ENCODE results near the gene GPR34.
"Not testable (repeated sequence)": the region's sequence is repeated elsewhere in the genome, so short reads cannot be mapped to it uniquely, and the experiment has no call there.

Gene GPR34, protein sequence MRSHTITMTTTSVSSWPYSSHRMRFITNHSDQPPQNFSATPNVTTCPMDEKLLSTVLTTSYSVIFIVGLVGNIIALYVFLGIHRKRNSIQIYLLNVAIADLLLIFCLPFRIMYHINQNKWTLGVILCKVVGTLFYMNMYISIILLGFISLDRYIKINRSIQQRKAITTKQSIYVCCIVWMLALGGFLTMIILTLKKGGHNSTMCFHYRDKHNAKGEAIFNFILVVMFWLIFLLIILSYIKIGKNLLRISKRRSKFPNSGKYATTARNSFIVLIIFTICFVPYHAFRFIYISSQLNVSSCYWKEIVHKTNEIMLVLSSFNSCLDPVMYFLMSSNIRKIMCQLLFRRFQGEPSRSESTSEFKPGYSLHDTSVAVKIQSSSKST

DNA sequence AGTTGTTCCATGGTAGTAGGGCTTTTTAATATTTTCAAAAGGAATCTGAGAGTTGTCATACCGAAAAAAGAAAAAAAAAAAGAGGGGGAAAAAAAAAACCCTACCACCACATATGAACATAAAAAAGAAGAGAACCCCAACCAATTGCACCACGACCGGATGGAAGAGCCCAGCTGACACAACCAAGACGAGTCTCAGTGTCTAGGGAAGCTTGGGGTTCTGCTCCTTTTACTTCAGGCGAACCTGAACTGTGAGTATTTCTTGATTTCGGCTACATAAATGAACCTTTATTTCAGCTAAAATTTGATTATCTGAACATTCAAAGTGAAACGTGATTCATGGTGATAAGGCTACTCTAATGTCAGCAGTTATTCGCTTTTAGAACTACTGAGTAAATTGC lies at the start of gene GPR34:
Gene GPR34, plus strand, starts transcription at position 139 of the 400 bp plus-strand sequence. CDS start 6,661 bp downstream, outside the sequence.
- no peak for DNase-seq

DNA sequence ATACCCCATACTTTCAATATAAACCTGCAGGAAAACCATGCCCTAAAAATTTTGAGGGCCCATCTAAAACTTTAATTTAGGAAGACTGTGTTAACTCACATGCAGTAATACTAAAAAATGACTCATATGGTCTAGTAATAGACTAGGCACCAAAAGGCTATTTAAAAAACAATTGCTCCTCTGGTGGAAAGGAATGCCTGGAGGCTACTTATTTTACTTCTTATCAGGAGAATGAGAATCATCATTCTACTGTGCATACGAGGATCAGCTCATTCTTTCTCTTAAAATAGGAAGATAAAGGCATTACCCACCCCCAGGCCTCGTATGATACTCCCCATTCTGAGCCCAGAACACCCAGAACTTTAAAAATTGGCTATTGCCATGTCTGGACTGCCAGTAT lies 42.6 kb upstream of the GPR34 start:
- DNase-seq = not testable (repeated sequence)

DNA sequence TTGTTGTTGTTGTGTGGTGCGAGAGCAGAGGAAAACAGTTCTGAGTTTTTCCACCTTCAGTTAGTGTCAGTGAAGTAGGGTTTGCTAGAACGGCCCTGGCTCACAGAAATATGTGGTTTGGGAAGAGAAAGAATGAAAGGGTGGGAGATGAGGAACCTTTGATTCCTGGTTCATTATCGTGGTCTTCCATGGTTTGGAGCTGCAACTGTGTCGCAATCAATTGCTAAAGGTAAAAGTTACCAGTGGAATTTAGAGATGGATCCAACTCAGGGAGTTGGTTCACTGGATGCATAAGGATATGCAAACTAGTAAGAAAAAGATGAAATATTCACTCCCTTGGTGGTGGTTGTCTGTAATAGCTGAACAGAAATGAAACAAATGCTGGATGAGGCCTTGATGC lies 35.6 kb upstream of the GPR34 start:
- DNase-seq = no peak

DNA sequence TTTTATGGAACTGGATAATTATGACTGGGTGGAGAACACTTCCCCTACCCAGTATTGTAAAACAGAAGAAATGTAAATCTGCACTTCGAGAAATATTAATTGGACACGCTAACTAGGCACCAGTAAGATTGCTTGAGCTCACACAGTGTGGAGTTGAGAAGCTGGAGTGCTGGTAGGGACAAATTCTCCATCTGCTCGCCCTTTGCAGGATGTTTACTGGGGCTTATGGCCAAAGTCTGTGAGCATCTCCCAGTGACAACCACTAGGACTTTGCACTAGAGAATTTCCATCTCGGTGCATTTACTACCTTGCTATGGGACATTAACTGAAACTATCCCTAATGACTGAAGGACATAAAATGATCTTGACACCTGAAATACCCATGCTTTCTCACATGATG lies 33.7 kb upstream of the GPR34 start:
- no peak for DNase-seq

DNA sequence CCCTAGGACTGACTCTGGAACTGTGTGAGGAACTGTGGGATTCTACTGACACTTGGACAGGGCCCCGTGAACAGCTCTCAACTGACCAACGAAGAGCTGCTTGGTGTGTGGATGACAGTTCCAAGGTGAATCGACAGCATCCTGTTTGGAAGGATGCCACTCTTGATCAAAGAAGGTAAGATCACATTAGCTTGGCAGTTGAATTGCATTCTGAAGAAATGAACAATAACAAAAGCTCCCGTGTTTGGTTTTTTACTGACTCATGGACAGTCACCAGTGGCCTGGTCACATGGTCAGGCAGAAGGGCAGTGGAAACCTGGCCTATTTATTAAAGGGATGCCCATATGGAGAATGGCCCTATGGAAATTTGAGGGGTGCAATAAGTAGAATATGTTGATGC lies 33.1 kb upstream of the GPR34 start:
- no peak for DNase-seq

DNA sequence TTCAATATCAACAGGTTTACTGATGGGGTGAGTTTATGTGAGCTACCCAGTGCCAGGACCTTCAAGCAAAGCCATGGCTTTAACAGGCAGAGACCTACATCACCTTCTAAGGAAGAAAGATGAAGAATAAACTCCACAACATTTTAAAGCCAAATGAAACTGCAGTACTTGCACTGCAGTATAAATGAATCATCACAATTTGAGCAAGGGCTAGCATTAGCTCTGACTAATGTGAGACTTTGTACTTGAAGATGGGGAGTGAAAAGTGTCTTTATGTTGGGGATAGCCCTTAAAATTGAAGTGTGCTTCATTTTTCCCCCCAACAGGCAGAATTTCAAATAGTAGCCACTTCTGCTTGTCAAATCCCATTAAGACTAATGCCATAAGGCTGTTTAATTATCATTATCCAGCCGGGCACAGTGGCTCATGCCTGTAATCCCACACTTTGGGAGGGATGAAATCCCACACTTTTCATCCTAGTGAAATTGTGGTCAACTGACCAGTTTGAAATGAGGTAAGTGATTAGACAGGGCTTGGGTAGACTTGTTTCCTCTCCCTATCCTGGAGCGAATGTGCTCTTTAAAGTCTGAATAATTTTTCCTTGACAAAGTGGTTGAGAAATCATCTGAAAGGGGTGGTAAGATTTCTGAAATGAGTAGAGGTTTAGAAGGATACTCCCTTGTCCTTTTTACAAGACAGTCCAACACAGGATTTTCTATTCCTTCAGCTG lies 27.2 kb upstream of the GPR34 start:
- no peak for DNase-seq

DNA sequence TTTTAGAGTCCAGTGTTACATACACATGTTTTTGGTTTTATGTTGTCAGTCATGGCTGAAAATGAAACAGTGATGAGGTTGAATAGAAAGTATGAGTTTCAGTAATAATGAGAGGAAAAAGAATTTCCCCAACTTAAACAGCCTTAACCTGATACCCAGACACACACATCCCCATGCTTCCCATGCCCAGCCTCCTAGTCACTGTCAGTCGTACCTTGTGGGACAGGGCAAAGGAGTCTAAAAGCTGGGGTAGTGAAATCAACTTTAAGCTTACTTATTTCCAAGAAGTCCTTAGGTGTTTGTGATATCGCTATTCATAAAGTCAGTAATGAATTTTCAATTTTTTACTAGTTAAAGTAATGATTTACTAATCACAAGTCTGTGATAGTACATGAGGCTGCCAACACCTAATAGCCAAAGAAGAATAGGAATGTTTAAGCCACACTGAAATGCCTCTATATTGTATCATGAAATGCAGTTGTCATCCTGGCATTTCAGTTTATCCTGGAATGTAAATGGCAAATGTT lies 24.3 kb upstream of the GPR34 start:
- DNase-seq = no peak

DNA sequence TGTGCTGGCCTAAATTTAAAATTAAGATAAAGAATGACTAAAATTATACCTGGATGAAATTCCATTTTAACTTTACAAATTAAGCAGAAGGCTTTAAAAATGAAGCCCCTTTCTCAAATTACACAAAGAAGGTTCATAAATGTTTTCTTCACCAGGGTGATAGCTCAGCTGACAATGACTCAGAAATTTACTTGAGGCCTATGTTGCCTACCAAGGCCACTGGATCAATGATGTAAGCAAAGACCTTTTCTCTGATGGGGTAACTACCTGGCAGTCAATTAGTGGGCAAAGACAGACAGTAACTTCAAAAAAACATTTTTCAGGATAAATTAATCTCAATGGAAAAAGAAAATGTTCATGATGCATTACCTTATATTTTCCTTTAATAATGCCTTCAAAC lies 23.9 kb upstream of the GPR34 start:
- DNase-seq = no peak

DNA sequence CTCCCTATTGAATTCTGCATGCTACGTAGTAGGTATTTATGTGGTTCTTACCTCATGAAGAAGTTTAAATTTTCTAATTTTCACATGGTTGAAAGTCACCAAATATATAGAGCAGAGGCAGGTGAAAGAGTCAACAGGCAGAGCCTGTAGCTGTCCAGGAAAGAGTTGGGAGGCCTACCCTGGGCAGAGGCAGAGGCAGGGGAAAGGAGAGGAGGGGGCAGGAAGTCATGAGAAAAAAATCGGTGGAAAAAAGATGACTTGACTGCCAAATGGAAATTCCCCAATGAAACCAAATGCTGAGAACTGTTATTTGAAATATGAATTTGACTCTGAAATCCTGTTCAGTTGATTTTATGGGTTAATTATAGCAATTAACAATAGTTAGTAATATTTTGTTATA lies 23.1 kb upstream of the GPR34 start:
- no peak for DNase-seq

DNA sequence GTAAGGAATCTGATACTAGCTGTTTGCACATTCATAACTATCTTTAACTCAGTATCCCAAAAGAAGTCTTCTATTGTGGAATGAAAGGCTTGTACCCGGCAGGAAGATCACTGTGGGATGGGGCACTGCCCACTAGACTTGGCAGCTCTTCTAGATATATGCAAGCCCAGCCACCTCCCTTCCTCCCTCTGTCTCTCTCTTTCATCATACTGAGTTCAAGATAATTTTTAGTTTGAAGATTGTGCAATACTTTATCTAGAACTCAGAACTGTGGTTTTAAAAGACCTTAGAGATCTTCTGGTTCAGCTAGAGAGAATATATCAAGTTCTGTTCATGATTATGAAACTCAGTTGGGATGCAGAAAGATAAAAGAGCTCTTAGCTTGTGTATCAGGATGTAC lies 22.5 kb upstream of the GPR34 start:
- no peak for DNase-seq

DNA sequence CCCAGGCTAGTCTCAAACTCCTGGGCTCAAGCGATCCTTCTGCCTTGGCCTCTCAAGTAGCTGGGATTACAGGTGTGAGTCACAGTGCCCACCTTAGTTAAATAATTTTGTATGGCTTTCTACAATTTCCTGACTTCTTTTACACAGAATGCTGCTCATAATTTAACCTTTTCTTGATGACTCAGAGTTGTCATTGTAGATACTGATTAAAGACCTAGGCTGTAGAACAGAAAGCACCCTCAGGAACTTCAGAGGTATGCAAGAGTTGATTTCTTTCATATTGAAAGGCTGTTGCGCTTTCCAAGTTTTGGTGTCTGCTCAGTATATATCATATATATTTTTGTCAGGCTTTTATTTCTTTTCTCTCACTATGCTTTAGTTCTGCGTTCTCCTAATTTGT lies 21.1 kb upstream of the GPR34 start:
- no peak for DNase-seq

DNA sequence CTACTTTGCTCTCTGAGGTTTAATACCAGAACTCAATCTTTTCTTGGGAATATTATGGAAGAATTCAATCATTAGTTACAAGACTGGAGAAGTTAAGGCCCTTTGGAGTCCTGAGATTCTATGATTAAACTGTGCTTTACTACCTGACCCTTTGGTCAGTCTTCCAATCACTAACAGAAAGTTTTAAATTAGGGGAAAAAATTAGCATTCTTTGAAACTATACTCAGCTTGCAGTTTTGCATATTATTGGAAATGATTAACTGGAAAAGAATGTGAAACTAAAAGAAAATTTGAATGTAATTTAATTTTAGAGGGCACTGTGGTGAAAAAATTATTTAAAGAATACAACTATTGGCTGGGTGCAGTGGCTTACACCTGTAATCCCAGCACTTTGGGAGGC lies 18.7 kb upstream of the GPR34 start:
- no peak for DNase-seq

DNA sequence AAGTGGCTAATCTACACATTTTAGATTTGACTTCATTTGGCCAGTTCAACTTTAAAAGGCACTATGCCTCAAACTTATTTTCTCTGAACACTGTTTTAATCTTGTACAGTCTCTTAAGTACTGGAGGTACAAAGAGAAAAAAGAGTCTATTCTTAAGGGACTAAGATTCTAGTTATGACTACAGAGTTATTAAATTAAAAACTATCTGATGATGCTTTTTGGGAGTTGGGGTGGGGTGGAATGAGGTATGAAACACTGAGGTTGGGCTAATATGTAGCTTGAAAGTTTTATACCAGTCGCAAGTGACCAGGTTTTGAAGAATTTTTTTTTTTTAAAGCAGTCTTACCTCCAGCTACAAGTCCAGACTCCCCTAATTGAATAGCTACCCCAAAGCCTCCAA lies 17.7 kb upstream of the GPR34 start:
- no peak for DNase-seq

DNA sequence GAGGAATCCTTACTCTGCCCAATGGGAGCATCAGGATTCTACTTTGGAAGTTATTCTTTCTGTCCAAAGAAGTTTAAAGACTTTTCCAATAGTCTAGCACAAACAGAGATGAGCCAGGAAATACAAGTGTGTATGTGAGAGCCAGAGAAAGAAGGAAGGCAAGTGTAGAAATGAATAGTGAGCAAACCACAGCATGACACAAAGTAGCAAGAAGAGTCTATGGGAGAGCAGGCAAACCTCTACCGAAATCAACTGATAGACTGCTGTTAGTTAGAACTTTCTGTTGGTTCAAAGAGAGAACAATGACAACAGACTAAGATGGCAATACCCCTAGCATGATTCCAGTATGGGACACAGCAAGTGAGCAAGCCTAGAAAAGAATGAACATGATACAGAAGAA lies 16.1 kb upstream of the GPR34 start:
- no peak for DNase-seq

DNA sequence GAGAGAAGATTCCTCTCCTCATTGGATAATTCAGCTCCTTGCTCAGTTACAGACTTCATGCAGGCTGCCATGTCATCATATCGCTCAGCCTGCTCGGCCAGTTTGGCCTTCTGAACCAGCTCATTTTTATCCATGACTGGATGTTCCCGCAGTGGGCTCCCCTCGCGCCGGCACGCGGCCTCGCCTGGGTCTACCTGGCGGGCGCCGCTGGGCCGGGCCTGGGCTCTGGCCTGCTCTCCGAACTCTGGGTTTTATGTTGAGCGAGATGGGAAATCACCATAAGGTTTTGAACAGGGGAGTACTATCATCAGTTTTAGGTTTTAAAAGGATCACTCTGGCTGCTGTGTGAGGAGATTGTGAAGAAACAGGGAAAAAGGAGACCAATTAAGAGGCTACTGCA lies 12.4 kb upstream of the GPR34 start:
- not testable (repeated sequence) for DNase-seq

DNA sequence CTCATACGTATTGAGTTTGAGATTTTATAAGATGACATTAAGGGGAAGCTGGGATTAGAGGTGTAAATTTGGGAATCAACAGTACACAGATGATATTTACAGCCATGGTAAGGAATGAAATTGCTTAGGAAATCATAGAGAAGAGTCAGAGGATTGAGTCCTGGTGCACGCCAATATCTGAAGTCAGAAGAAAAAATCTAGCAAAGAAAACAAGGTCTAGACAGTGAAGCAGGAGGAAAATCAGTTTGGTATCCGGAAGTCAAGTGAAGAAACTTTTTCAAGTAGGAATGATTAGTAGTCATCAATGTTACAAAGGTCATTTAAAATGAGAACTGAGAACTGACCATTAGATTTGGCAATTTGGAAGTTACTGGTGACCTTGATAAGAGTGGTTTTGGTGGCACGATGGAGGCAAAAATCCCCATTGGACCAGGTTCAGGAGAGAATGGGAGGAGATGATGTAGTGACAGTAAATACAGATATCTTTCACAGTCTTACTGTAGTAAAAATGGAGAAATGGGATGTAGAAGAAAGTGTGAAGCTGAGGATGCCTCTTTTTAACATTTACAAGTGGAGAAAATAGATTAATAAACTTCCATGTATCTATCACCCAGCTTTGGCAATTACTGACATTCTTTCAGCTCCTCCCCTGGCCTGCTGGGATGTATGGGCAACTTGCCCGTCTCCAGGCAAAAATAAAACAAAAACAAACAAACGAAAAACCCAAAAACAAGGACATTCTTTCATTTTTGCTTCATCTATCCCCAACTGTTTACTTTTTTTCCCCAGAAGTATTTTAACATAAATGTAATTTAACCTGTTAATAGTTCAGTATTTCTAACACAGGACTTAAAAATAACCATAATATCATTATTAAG lies 11.4 kb upstream of the GPR34 start:
- DNase-seq = no peak

DNA sequence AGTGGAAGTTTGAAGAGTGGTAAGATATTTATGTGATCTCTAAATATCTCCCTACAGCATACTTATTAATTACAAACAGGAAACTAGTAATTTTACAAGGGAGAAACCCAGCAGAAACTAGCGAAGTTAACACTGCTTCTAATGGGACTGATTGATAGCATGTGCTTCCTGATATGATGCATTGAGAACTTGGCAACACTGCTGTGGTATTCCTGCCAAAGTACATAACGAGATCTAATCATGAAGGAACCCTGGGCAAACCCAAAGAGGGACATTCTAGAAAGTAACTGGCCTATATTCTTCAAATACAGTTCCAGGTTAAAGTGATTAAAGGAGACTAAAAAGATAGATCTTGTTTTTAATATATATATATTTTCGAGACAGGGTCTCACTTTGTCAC lies 4.6 kb upstream of the GPR34 start:
- DNase-seq = no peak

DNA sequence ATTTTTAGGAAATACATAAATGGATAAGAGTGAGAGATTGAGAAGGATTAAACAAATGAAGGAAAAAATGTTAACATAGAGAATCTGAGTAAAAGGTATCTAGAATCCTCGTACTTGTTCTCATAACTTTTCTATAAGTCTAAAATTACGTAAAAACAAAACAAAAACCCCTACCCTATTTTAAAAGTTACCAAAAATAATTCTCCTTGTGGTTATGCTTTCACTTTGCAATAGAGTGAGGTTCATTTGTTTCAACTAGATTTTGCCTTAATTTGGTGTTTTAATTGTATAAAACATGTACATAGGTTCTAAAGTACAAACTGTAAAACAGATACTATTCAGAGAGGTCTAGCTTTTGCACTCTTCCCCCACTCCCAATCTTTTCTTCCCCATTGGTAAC lies 3.8 kb upstream of the GPR34 start:
- DNase-seq = no peak

DNA sequence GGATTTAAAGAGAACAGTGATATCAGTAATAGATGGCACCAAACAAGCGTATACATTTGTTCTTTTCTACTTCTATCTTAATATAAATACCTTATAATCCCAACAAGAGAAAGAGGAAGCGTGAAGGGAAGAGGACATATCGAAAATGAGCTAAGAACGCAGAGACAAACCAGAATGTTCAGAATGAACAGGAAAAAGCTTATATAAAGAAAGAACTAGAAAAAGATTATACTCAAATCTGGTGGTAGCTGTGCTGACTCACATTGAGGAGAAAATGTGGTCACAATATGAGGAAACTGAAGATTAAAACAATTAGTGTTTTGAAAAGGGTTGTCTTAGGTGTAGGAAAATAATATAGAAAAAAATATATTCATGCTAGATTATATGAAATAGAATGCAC lies 2.0 kb upstream of the GPR34 start:
- no peak for DNase-seq

DNA sequence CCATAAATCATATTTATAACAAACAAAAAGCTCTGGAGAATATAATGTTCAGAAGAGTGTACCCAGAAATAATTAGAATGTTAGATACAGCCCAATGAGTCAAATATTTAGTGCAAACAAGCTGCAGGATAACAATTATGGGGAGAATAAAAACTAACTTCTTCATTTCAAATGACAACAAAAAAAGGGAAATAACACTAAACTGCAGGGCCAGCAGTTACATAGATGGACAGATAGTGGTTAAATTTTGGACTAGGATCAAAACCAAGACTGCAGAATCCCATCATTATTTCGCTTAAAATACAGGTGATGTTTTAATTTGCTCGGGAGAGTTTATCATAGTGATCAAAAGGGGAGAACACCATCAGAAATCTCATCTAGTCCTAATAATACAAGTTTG lies 617 bp upstream of the GPR34 start:
- no peak for DNase-seq

DNA sequence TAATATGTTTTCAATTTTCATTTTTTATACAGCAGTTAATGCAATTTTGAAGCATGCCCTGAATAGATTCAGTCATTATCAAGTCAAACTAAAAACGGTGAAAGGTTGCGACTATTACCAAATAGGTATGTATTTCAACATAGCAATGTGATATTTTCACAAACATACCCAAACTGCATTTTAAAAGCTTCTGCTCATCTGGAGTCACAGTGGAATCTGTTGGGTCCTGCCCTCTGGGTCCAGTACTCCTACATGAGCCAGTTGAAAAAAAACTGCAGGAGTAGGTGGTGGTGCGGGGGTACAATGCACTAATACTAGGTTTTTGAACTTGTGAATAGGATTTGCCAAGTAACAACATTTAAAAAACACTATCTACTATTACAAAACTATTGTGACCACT lies 938 bp downstream of the GPR34 start:
- DNase-seq = no peak

DNA sequence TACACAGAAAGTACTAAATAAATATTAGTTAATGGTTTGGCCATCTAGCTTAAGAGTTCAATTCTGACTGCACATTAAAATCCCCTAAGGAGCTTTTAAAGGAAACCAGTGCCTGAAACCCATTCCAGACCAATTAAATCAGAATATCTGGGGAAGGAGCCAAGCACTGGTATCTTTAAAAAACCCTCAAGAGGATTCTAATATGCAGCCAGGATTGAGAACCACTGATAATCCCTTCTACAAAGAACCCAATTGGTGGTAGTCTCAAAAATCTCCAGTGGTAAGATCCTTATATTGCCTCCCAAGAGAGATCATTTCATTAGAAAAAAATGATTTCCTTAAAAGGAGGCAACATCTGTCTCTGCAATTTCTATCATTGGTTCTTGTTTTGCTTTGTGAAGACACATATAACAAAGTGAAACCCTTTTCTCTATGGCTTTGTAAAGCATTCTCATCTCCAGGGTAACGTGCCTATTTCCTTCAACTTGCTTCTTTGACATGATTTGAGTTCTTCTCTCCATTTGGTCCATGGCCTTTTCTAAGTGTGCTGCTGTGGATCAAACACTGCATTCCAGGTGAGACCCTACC lies 3.5 kb downstream of the GPR34 start:
- no peak for DNase-seq

DNA sequence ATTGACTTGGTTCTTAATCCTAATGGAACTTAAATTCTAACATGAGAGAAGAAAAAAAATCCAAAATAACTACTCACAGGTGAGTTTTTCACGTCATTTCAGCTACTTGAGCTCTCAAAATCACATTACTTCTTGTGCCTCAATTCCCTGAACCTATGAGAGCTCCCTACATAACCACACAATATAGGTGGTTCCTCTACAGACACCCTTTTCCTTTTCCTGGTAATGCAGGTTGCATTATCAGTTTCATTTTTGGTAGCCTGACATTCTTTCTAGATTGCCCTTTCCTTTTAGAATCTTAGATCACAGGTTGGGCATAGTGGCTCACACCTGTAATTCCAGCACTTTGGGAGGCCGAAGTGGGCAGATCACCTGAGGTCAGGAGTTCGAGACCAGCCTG lies 4.3 kb downstream of the GPR34 start:
- DNase-seq = no peak

Measured in activated CD4-positive, CD25-positive, alpha-beta regulatory T cell treated with anti-CD3 and anti-CD28 coated beads, Interleukin-2, amount 50 U/mL, for 72 hours (primary cell).